ENCODE measurements around the gene TNNI3. TPM values are rescaled to one million over a fixed set of nuclear protein-coding genes. Genes with fewer than 3 reads are reported as not detected.
A peak's percentile ranks its signal among the peaks of the same experiment; 100 is the strongest.

Gene TNNI3
- total and polyA plus RNA-seq, 9 of the 15 experiments (the other 6 are each of a cell fraction or from before 2014, with no cell fraction given): 4.7 to 158 (median 42.0) TPM

DNA sequence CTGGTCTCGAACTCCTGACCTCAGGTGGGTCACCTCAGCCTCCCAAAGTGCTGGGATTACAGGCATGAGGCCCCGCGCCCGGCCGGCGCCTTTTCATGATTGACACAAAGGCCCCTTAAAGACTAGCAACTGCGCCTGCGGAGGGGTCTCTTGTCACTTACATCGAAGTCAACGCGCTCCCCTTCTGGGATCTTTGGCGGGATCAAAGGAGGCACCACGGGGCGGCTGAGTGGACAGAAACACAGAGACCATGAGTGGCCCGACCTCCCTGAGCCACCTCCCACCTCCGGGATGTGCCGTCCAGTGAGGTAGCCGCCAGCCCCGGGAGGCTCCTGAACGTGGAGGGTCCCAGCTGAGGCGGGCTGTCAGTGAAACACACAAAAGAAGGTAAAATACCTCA lies 15.8 kb downstream of the TNNI3 start:
- 89% methylated on average over 14 of the region's 21 CpGs for WGBS (ENCODE audit: insufficient coverage, low coverage, missing lambda C conversion rate)
- Histone ChIP-seq H3K27me3 (ENCODE audit: control insufficient read depth in 2 of 2, insufficient read depth in 2 of 2, low read length in 2 of 2) (no peaks in the 10 kb centered on the region), H3K4me2 (ENCODE audit: insufficient read depth, low read length) (no peak overlapping the region), H3K4me1 (replicated peaks in 1 of 2; ENCODE audit: control insufficient read depth in 2 of 2, insufficient read depth in 2 of 2, low read length in 2 of 2) (peaks cover 6 to 28% of the 10 kb centered on the region in 2 experiments), H3K79me2 (ENCODE audit: control insufficient read depth, insufficient read depth, low read length) (peaks cover 16% of the 10 kb centered on the region), H3K27ac (ENCODE audit: extremely low read depth, low read depth, low read length) (no peak overlapping the region), H3K9me3 (replicated peaks; ENCODE audit: control insufficient read depth, insufficient read depth, low read depth, low read length) (no peaks in the 10 kb centered on the region), H3K4me3 (no peak overlapping the region), H2AFZ (ENCODE audit: low read depth, low read length) (no peak overlapping the region), H3K9me1 (ENCODE audit: control insufficient read depth, insufficient read depth, low read length) (no peaks in the 10 kb centered on the region), H4K20me1 (replicated peaks; ENCODE audit: control insufficient read depth, insufficient read depth, low read length) (no peaks in the 10 kb centered on the region), H3K9ac (ENCODE audit: insufficient read depth in 1 of 2, low read depth in 2 of 2, low read length in 2 of 2) (0 out of 4 replicates have a peak overlapping the region, but pooled peaks of 1 of the 2 experiments have one; percentile 45), H3K36me3 (ENCODE audit: control insufficient read depth, insufficient read depth, low read length) (peaks cover 43% of the 10 kb centered on the region)
- no peak for TF ChIP-seq BRD4 (IDR thresholded peaks at IDR 0.05)
- TF ChIP-seq, protein P1, sequence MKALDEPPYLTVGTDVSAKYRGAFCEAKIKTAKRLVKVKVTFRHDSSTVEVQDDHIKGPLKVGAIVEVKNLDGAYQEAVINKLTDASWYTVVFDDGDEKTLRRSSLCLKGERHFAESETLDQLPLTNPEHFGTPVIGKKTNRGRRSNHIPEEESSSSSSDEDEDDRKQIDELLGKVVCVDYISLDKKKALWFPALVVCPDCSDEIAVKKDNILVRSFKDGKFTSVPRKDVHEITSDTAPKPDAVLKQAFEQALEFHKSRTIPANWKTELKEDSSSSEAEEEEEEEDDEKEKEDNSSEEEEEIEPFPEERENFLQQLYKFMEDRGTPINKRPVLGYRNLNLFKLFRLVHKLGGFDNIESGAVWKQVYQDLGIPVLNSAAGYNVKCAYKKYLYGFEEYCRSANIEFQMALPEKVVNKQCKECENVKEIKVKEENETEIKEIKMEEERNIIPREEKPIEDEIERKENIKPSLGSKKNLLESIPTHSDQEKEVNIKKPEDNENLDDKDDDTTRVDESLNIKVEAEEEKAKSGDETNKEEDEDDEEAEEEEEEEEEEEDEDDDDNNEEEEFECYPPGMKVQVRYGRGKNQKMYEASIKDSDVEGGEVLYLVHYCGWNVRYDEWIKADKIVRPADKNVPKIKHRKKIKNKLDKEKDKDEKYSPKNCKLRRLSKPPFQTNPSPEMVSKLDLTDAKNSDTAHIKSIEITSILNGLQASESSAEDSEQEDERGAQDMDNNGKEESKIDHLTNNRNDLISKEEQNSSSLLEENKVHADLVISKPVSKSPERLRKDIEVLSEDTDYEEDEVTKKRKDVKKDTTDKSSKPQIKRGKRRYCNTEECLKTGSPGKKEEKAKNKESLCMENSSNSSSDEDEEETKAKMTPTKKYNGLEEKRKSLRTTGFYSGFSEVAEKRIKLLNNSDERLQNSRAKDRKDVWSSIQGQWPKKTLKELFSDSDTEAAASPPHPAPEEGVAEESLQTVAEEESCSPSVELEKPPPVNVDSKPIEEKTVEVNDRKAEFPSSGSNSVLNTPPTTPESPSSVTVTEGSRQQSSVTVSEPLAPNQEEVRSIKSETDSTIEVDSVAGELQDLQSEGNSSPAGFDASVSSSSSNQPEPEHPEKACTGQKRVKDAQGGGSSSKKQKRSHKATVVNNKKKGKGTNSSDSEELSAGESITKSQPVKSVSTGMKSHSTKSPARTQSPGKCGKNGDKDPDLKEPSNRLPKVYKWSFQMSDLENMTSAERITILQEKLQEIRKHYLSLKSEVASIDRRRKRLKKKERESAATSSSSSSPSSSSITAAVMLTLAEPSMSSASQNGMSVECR (CRISPR knock-in tag; IDR thresholded peaks at IDR 0.05): no peak
- no peak for TF ChIP-seq NFE2 (IDR thresholded peaks at IDR 0.05; ENCODE audit: low read depth)
- no peak for TF ChIP-seq PURB (CRISPR knock-in tag; IDR thresholded peaks at IDR 0.05; ENCODE audit: low read depth)
- no peak for TF ChIP-seq CBX3 (IDR thresholded peaks at IDR 0.05; ENCODE audit: borderline replicate concordance in 1 of 2, low read length in 2 of 2)
- peak; percentile 49; the same call in 1 of the 2 replicates for TF ChIP-seq POLR2G (IDR thresholded peaks at IDR 0.05; ENCODE audit: low read depth, low read length)
- 0 out of 2 replicates have a peak, but pooled peaks have one; percentile 21 for TF ChIP-seq ZBTB7A (IDR thresholded peaks at IDR 0.05; ENCODE audit: borderline replicate concordance, control insufficient read depth, low read depth, low read length)
- no peak for TF ChIP-seq NCOA6 (IDR thresholded peaks at IDR 0.05)
- peak; percentile 2; the same call in 1 of the 2 replicates for TF ChIP-seq MYC (IDR thresholded peaks at IDR 0.05; ENCODE audit: low read depth, low read length)
- TF ChIP-seq MYC (CRISPR knock-in tag; IDR thresholded peaks at IDR 0.05; ENCODE audit: borderline replicate concordance, low read depth): no peak
- TF ChIP-seq, protein P2, sequence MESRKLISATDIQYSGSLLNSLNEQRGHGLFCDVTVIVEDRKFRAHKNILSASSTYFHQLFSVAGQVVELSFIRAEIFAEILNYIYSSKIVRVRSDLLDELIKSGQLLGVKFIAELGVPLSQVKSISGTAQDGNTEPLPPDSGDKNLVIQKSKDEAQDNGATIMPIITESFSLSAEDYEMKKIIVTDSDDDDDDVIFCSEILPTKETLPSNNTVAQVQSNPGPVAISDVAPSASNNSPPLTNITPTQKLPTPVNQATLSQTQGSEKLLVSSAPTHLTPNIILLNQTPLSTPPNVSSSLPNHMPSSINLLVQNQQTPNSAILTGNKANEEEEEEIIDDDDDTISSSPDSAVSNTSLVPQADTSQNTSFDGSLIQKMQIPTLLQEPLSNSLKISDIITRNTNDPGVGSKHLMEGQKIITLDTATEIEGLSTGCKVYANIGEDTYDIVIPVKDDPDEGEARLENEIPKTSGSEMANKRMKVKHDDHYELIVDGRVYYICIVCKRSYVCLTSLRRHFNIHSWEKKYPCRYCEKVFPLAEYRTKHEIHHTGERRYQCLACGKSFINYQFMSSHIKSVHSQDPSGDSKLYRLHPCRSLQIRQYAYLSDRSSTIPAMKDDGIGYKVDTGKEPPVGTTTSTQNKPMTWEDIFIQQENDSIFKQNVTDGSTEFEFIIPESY (CRISPR knock-in tag; IDR thresholded peaks at IDR 0.05): peak; percentile 89
- no peak for TF ChIP-seq ERF (CRISPR knock-in tag; IDR thresholded peaks at IDR 0.05)
- TF ChIP-seq CHD1 (IDR thresholded peaks at IDR 0.05; ENCODE audit: low read length): no peak
- BruUV-seq (replicated peaks): no TSS peak
- FAIRE-seq (no peak), ATAC-seq (no peak), DNase-seq (ENCODE audit: extremely low read depth in 1 of 4, low spot score in 3 of 4) (peak in 1 of 4 experiments; percentile 9)
- POLR2A ChIA-PET: interaction anchor here (0.7 to 1.2 kb wide), 3 partner anchors 19 to 266 kb away, joined by 3 to 5 read pairs (median 3); partner anchors contain the start of gene UBE2S
- in situ Hi-C loops (cut with MboI) (loop anchor here (25.0 kb wide), 1 partner anchor 496 kb away; the partner anchor contains the start of genes CCDC106, ZNF580 and ZNF581), intact Hi-C loops (cut with micrococcal nuclease) (loop anchor here (1.0 to 10.0 kb wide), 3 partner anchors 18 to 493 kb away; no protein-coding TSS in a partner anchor)
- CTCF ChIA-PET (ENCODE audit: low intra/inter-chr PET ratio): interaction anchor here (0.7 to 1.9 kb wide), 4 partner anchors 19 to 362 kb away, joined by 3 to 20 read pairs (median 4); partner anchors contain the start of gene DNAAF3
